Fibroblast of villous mesenchyme (primary cell): ENCODE data around the gene CALU. TPM values are rescaled to one million over a fixed set of nuclear protein-coding genes. Genes with fewer than 3 reads are reported as not detected.
A peak's percentile ranks its signal among the peaks of the same experiment; 100 is the strongest.

Experiments
- DNase-seq: peaks from one replicate; pipeline ENCODE4 v3.0.0-alpha.2; 2010; ENCODE audit warnings: low read depth
- H3K4me3 ChIP-seq: 2 replicates; pipeline ENCODE4 v1.5.1; 2011; ENCODE audit warnings: low read depth, mild to moderate bottlenecking, low read length
- CTCF ChIP-seq: IDR thresholded peaks from 2 replicates; pipeline ENCODE4 v1.5.1; 2012; ENCODE audit warnings: low read depth, mild to moderate bottlenecking, low read length; ENCODE audit not compliant: insufficient read depth
- total RNA-seq: library from RNA; depleted of rRNA; stranded (reverse); fragments of >200 nt; gene quantifications from 2 replicates; pipeline ENCODE4 v1.2.3, GENCODE V29; 2012

The CALU gene
- total RNA-seq, 1 donor, result 855 TPM

DNA sequence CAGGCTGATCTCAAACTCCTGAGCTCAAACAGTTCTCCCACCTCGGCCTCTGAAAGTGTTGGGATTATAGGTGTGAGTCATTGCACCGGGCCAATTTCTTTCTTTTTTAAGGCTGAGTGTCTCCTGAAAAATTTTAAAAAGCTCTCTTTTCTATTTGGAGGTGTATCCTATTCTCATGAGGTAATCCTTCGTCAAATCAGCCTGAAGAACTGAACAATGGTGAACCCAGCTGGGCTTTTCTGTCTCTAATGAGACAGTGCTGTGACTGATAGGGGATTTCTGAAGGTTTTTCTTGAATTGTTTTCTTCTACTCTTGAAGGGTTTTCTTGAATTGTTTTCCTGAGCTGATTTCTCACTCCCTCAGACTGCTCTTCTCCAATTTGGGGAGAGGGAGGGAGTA, 30.9 kb upstream of the CALU start:
- DNase-seq, result no peak
- H3K4me3 ChIP-seq, result no peak overlapping the region
- TF ChIP-seq CTCF, result no peak

DNA sequence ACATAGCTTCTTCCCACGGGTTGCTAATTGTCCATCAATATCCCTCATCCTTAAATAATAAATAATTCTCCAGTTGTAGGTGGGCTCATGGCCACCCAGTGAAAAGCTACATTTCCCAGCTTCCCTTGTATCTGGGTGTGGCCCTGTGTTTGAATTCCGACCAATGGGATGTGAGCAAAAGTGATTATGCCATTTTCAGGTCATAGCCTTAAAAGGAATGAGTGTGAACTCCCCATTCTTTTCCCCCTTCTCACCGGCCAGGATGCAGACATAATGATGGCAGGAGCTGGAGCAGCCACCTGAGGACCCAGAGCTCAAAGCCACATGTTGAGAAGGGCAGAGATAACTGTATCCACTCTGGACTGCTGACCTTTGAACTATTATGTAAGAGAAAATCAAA, 30.3 kb upstream of the CALU start:
- H3K4me3 ChIP-seq, result no peak overlapping the region
- no peak for DNase-seq
- no peak for TF ChIP-seq CTCF

DNA sequence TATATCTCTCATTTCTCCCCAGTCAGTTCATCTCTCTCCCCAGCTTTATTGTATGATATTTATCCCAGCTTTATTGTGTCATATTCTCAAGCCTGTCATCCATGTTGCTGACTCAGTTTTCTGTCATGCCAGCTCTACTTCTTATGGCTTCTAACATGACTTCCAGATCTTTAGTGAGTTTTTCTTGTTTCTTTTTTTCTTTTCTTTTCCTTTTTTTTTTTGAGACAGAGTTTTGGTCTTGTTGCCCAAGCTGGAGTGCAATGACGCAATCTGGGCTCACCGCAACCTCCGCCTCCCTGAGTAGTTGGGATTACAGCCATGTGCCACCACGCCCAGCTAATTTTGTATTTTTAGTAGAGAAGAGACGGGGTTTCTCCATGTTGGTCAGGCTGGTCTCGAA, 28.7 kb upstream of the CALU start:
- no peak for TF ChIP-seq CTCF
- H3K4me3 ChIP-seq, result no peak overlapping the region
- DNase-seq, result peak; percentile 54

GRCh38 chr7:128713794-128714193, 25.4 kb upstream of the CALU start:
- TF ChIP-seq CTCF, result no peak
- H3K4me3 ChIP-seq, result no peak overlapping the region
- no peak for DNase-seq

- no peak for TF ChIP-seq CTCF
- no peak for DNase-seq
Measured at GRCh38 chr7:128714701-128715495, 24.3 kb upstream of the CALU start.

GRCh38 chr7:128718967-128719642, 20.1 kb upstream of the CALU start:
- TF ChIP-seq CTCF, result no peak
- H3K4me3 ChIP-seq, result no peak overlapping the region
- DNase-seq, result no peak

More at GRCh38 chr7:128714701-128715495, 24.3 kb upstream of the CALU start:
- no peak overlapping the region for H3K4me3 ChIP-seq
